Testis (tissue), 2 donors: ENCODE results near the gene CACNG8.

Experiments used
- CTCF ChIP-seq, 3 experiments: fragments of 450-650 bp in 2 of 3; fragments of 200-600 bp in 1 of 3; sonication (generic) in 1 of 3; IDR thresholded peaks; one replicate each; pipeline ENCODE4 v1.5.1; 2016 to 2019; ENCODE audit warnings: antibody characterized with exemption in 3 of 3, mild to moderate bottlenecking in 2 of 3, moderate library complexity in 1 of 3
- POLR2A ChIP-seq: fragments of 450-650 bp; IDR thresholded peaks from one replicate; pipeline ENCODE4 v1.6.1; 2017; ENCODE audit warnings: antibody characterized with exemption, mild to moderate bottlenecking, moderate library complexity

- TF ChIP-seq POLR2A: no peak
- no peak for TF ChIP-seq CTCF (IDR thresholded peaks at IDR 0.05)
Observed at GRCh38 chr19:53992815-53993214, 30.1 kb downstream of the CACNG8 start.
